SK-N-MC (cell line): ENCODE results near the gene CARD14.

Experiments
- EZH2 ChIP-seq: fragments of 200-600 bp; sonication (generic); IDR thresholded peaks from one replicate; pipeline ENCODE4 v1.6.1; 2017; ENCODE audit warnings: antibody characterized with exemption
- POLR2AphosphoS5 ChIP-seq: IDR thresholded peaks from 2 replicates; pipeline ENCODE4 v1.6.1; 2012; ENCODE audit warnings: mild to moderate bottlenecking, low read depth, low read length, borderline replicate concordance

GRCh38 chr17:80242505-80242904 is 72.7 kb downstream of the CARD14 start:
- TF ChIP-seq POLR2AphosphoS5 = no peak
- TF ChIP-seq EZH2 = no peak
